Measurements from ENCODE around the gene TENT4A.
"Not testable (repeated sequence)": the region's sequence is repeated elsewhere in the genome, so short reads cannot be mapped to it uniquely, and the experiment has no call there.

The TENT4A gene

GRCh38 chr5:6713274-6714225 is at the start of gene TENT4A:
TENT4A (plus strand) TSS chr5:6713432; CDS start chr5:6713984, 552 bp downstream.
- no peak for DNase-seq

GRCh38 chr5:6666762-6667161 is 46.5 kb upstream of the TENT4A start:
- no peak for DNase-seq

GRCh38 chr5:6667648-6668047 is 45.6 kb upstream of the TENT4A start:
- DNase-seq: no peak

GRCh38 chr5:6668717-6669116 is 44.5 kb upstream of the TENT4A start:
- not testable (repeated sequence) for DNase-seq

- no peak for DNase-seq
Observed at GRCh38 chr5:6673031-6673430, 40.2 kb upstream of the TENT4A start.

- no peak for DNase-seq
Observed at GRCh38 chr5:6673963-6674362, 39.3 kb upstream of the TENT4A start.

GRCh38 chr5:6674421-6674820 is 38.8 kb upstream of the TENT4A start:
- DNase-seq: peak; percentile 2

GRCh38 chr5:6674886-6675285 is 38.3 kb upstream of the TENT4A start:
- DNase-seq: no peak

- no peak for DNase-seq
Observed at GRCh38 chr5:6675784-6676491, 37.3 kb upstream of the TENT4A start.

GRCh38 chr5:6676702-6677101 is 36.5 kb upstream of the TENT4A start:
- no peak for DNase-seq

GRCh38 chr5:6678385-6678784 is 34.8 kb upstream of the TENT4A start:
- DNase-seq: no peak

- DNase-seq: no peak
Observed at GRCh38 chr5:6680922-6681321, 32.3 kb upstream of the TENT4A start.

- no peak for DNase-seq
Observed at GRCh38 chr5:6681682-6682081, 31.6 kb upstream of the TENT4A start.

GRCh38 chr5:6682239-6682638 is 31.0 kb upstream of the TENT4A start:
- no peak for DNase-seq

- no peak for DNase-seq
Observed at GRCh38 chr5:6683241-6683640, 30.0 kb upstream of the TENT4A start.

GRCh38 chr5:6684075-6684474 is 29.2 kb upstream of the TENT4A start:
- DNase-seq: no peak

- no peak for DNase-seq
Observed at GRCh38 chr5:6686501-6686900, 26.7 kb upstream of the TENT4A start.

- DNase-seq: no peak
Observed at GRCh38 chr5:6686915-6687409, 26.3 kb upstream of the TENT4A start.

- no peak for DNase-seq
Observed at GRCh38 chr5:6687505-6687904, 25.7 kb upstream of the TENT4A start.

GRCh38 chr5:6692906-6693305 is 20.3 kb upstream of the TENT4A start:
- DNase-seq: no peak

- no peak for DNase-seq
Observed at GRCh38 chr5:6698696-6699095, 14.5 kb upstream of the TENT4A start.

GRCh38 chr5:6699357-6699756 is 13.9 kb upstream of the TENT4A start:
- DNase-seq: no peak

GRCh38 chr5:6700074-6700684 is 13.1 kb upstream of the TENT4A start:
- no peak for DNase-seq

Data from NCI-H2029 treated with DMSO at 0.1 percent for 48 hours (cell line).